ENCODE measurements around the gene RGS6.

DNA sequence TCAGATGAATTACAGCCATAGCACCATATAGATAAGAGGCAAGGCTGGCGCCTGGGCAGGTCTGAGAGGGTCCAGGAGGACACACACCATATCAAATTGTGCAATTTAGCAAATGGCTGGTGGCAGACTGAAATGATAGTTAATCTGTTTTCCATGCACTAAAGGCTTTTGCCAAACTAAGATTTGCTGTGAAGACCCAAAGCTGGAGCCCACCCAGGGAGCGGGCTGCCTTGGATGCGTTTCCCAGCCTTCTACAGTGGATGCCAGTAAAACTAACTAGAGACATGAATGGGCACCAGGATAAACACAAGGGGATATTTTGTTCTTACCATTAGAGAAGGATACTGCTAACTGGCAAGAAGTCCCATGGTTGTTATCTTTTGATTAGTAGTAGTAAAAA, 486.6 kb downstream of the RGS6 start:
- TF ChIP-seq FOXA1 (IDR thresholded peaks at IDR 0.05) (no peak), ZNF384 (IDR thresholded peaks at IDR 0.05) (no peak), FOXM1 (IDR thresholded peaks at IDR 0.05; ENCODE audit: borderline replicate concordance) (no peak), TARDBP (IDR thresholded peaks at IDR 0.05) (no peak), NFRKB (IDR thresholded peaks at IDR 0.05) (no peak), HDGF (IDR thresholded peaks at IDR 0.05; ENCODE audit: borderline replicate concordance) (no peak), LEF1 (IDR thresholded peaks at IDR 0.05; ENCODE audit: borderline replicate concordance) (no peak), ARNT (IDR thresholded peaks at IDR 0.05) (no peak), CTBP1 (IDR thresholded peaks at IDR 0.05; ENCODE audit: borderline replicate concordance) (no peak), FOXK2 (IDR thresholded peaks at IDR 0.05) (no peak)
- TF ChIP-seq, protein P1, sequence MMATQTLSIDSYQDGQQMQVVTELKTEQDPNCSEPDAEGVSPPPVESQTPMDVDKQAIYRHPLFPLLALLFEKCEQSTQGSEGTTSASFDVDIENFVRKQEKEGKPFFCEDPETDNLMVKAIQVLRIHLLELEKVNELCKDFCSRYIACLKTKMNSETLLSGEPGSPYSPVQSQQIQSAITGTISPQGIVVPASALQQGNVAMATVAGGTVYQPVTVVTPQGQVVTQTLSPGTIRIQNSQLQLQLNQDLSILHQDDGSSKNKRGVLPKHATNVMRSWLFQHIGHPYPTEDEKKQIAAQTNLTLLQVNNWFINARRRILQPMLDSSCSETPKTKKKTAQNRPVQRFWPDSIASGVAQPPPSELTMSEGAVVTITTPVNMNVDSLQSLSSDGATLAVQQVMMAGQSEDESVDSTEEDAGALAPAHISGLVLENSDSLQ (IDR thresholded peaks at IDR 0.05) = no peak
